ENCODE measurements around the gene DYNLT4. TPM values are rescaled to one million over a fixed set of nuclear protein-coding genes. Genes with fewer than 3 reads are reported as not detected.

DYNLT4 gene
- total and polyA plus RNA-seq, 2 of the 13 experiments (the other 11 are each of a cell fraction or from before 2014, with no cell fraction given) = 0.77 TPM; not detected in 1

GRCh38 chr1:44826375-44827196 lies 19.4 kb upstream of the DYNLT4 start (continued):
- TF ChIP-seq STAT6 (CRISPR knock-in tag; IDR thresholded peaks at IDR 0.05; ENCODE audit: borderline replicate concordance) (peak; percentile 43; the same call in 1 of the 2 replicates), MEF2D (CRISPR knock-in tag; IDR thresholded peaks at IDR 0.05) (peak; percentile 68; the same call in 1 of the 2 replicates), GPN1 (CRISPR knock-in tag; IDR thresholded peaks at IDR 0.05; ENCODE audit: borderline replicate concordance) (no peak), KMT2B (CRISPR knock-in tag; IDR thresholded peaks at IDR 0.05) (no peak; the same call in none of the 2 replicates), ZNF362 (CRISPR knock-in tag; IDR thresholded peaks at IDR 0.05; ENCODE audit: borderline replicate concordance) (peak; percentile 42; the same call in 1 of the 2 replicates), ZNF503 (CRISPR knock-in tag; IDR thresholded peaks at IDR 0.05) (no peak), ZNF557 (CRISPR knock-in tag; IDR thresholded peaks at IDR 0.05) (no peak), ZNF674 (CRISPR knock-in tag; IDR thresholded peaks at IDR 0.05; ENCODE audit: low read depth) (no peak), IRX3 (CRISPR knock-in tag; IDR thresholded peaks at IDR 0.05; ENCODE audit: borderline replicate concordance, low read depth) (no peak), ZKSCAN1 (IDR thresholded peaks at IDR 0.05; ENCODE audit: low read length) (no peak), ZHX1 (CRISPR knock-in tag; IDR thresholded peaks at IDR 0.05; ENCODE audit: low read depth) (peak; percentile 32), SMAD9 (CRISPR knock-in tag; IDR thresholded peaks at IDR 0.05) (no peak), PREB (CRISPR knock-in tag; IDR thresholded peaks at IDR 0.05) (0 out of 2 replicates have a peak, but pooled peaks have one; percentile 69), HNRNPUL1 (IDR thresholded peaks at IDR 0.05; ENCODE audit: low read depth, low read length) (no peak), YEATS2 (CRISPR knock-in tag; IDR thresholded peaks at IDR 0.05; ENCODE audit: borderline replicate concordance) (peak; percentile 69; the same call in 1 of the 2 replicates), TCF7 (IDR thresholded peaks at IDR 0.05; ENCODE audit: low read depth) (no peak), CBX5 (CRISPR knock-in tag; IDR thresholded peaks at IDR 0.05; ENCODE audit: borderline replicate concordance) (peak; percentile 12; the same call in 1 of the 2 replicates)
